Aorta (tissue), 5 donors: ENCODE data around the gene DPF3. TPM values are rescaled to one million over a fixed set of nuclear protein-coding genes. Genes with fewer than 3 reads are reported as not detected.

Experiments
- ATAC-seq: fragments of 200-7000 bp; cut with Tn5 transposase; one replicate; pipeline ENCODE4 v1.9.1; 2022; ENCODE audit warnings: moderate library complexity; ENCODE audit not compliant: low FRiP score
- DNase-seq, 2 donors: peaks; one replicate each; pipeline ENCODE4 v3.0.0-alpha.2; 2020
- H3K27ac ChIP-seq, 2 donors: one replicate each; pipeline ENCODE4 v1.5.1; 2013; ENCODE audit warnings: low read length in 2 of 2, mild to moderate bottlenecking in 2 of 2, moderate library complexity in 2 of 2, control low read depth in 1 of 2, inconsistent platforms in 1 of 2, low read depth in 1 of 2
- H3K27me3 ChIP-seq, 2 donors: one replicate each; pipeline ENCODE4 v1.6.1; 2013; ENCODE audit warnings: control low read depth in 1 of 2, low read length in 1 of 2, mild to moderate bottlenecking in 1 of 2, moderate library complexity in 1 of 2; ENCODE audit not compliant: insufficient read depth in 2 of 2, control insufficient read depth in 1 of 2
- H3K36me3 ChIP-seq, 2 donors: one replicate each; pipeline ENCODE4 v1.6.1; 2013; ENCODE audit warnings: control low read depth in 1 of 2, low read length in 1 of 2, mild to moderate bottlenecking in 1 of 2; ENCODE audit not compliant: insufficient read depth in 2 of 2, control insufficient read depth in 1 of 2
- H3K4me1 ChIP-seq, 2 donors: one replicate each; pipeline ENCODE4 v1.6.1; 2013; ENCODE audit warnings: low read length in 2 of 2, control low read depth in 1 of 2, mild to moderate bottlenecking in 1 of 2, moderate library complexity in 1 of 2; ENCODE audit not compliant: insufficient read depth in 2 of 2, control insufficient read depth in 1 of 2
- H3K4me3 ChIP-seq, 2 donors: one replicate each; pipeline ENCODE4 v1.5.1; 2013; ENCODE audit warnings: low read length in 2 of 2, control low read depth in 1 of 2, mild to moderate bottlenecking in 1 of 2
- H3K9me3 ChIP-seq: one replicate; pipeline ENCODE4 v1.6.1; 2013; ENCODE audit warnings: mild to moderate bottlenecking, low read length; ENCODE audit not compliant: control insufficient read depth
- WGBS, 2 donors: extraction: QIAGEN DNeasy Blood & Tissue Kit; methylation state at CpG; one replicate each; pipeline ENCODE4 v1.1.7; 2013; 5-methylcytosine and 5-hydroxymethylcytosine counted together
- intact Hi-C, 2 donors: fragments of 100-400 bp; cut with DNase I; formaldehyde crosslinking; loops; one replicate each; pipeline versions ENCODE4 v1.14.2 to v1.15.0; 2022
- polyA plus RNA-seq, 2 donors: library from polyadenylated mRNA; stranded (reverse); fragments of 200-250 nt; gene quantifications; one replicate each; pipeline ENCODE4 v1.2.3, GENCODE V29; 2013
- total RNA-seq, 2 donors: library from RNA; stranded (reverse); fragmentation: NEBNext Ultra II Directional; extraction: Animal tissue kit (Norgen Biotek cat#: 25700); gene quantifications; one replicate each; pipeline ENCODE4 v1.2.1, GENCODE V29; 2021
- donor health status: healthy with polysubstance abuse.
- donor health status: Bipolar disorder and iron deficiency.
- donor health status: DM: no; HTN: no; CAD: no.
- donor health status: DM: no; HTN: no; CAD: no.
- donor health status: DM: yes; HTN: yes; CAD: no.

DPF3 gene
- total and polyA plus RNA-seq, 4 donors: 0.15 to 2.2 (median 0.70) TPM

DNA sequence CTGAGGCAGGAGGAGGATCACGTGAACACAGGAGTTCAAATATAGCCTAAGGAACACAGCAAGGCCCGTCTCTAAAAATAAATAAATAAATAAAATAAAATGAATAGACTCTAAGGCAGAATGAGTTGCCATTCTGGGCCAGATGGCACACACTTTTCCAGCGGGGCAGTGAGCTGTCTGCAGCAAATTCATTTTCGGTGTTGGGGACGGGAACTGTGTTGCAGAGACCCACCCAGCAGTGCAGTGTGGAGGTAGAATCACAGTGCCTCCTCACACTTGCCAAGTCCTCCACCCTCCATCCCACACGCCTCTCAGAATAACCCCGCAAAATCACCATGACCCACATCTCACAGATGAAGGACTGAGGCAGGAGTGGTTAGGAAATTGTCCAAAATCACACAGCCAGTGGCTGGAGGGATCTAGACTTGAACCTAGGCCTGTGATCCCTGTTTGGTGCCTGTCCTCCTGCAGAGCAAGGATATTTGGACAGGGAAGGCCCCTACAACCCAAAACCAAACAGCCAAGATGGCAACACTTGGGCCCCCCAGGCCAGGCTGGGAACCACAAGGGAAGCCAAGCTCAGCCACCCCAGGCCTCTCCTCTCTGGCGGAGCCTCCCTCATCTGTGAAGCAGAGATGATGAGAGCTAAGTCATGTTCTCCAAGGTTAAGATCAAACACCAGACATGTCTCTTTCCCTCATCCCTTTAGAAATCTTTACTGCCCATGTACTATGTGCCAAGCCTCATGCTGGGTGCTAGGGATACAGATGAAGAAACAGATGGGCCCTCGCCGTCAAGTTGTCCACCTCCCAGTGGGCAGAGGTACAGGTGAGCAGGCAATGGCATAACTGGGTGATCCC, 152.7 kb downstream of the DPF3 start:
- Histone ChIP-seq H3K9me3 (no peaks in the 10 kb centered on the region), H3K4me3 (no peak overlapping the region), H3K4me1 (peaks cover 0 to 2% of the 10 kb centered on the region in 2 donors), H3K27ac (no peak overlapping the region), H3K36me3 (no peaks in the 10 kb centered on the region), H3K27me3 (no peaks in the 10 kb centered on the region)
- no peak for ATAC-seq
- intact Hi-C loops: loop anchor here in 1 of 2 donors (10.0 kb wide), 1 partner anchor 154 kb away; the partner anchor contains the start of gene DPF3
- 96 to 97% methylated on average over 10 of the region's 10 CpGs for WGBS, 2 donors
- no peak for DNase-seq

DNA sequence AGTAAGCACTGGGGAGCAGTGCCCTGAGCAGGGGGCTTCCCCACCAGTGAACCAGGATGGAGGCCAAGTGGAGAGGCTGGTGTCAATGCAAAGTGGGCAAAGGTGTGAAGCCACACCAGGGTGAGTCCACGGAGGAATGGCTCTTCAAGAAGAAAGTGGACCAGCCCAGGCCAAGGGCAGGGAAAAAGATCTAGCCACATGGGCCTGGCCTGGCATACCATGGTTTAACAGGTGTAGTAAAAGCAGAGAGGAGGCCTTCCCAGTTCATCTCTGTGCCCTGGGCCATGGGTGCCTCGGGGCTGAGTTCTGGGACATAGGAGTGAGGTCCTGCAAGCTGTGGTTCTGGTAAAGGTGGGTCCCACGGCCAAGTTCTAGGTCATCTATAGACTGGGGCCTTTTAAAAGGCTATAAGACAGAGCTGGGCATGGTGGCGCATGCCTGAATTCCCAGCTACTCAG, 153.4 kb downstream of the DPF3 start:
- Histone ChIP-seq H3K9me3 (no peaks in the 10 kb centered on the region), H3K4me3 (no peak overlapping the region), H3K36me3 (no peaks in the 10 kb centered on the region), H3K27me3 (no peaks in the 10 kb centered on the region), H3K27ac (no peak overlapping the region), H3K4me1 (no peaks in the 10 kb centered on the region)
- WGBS, 2 donors: 96 to 97% methylated on average over 4 of the region's 4 CpGs
- DNase-seq (no peak), ATAC-seq (no peak)
- intact Hi-C loops: loop anchor here in 1 of 2 donors (10.0 kb wide), 1 partner anchor 154 kb away; the partner anchor contains the start of gene DPF3

DNA sequence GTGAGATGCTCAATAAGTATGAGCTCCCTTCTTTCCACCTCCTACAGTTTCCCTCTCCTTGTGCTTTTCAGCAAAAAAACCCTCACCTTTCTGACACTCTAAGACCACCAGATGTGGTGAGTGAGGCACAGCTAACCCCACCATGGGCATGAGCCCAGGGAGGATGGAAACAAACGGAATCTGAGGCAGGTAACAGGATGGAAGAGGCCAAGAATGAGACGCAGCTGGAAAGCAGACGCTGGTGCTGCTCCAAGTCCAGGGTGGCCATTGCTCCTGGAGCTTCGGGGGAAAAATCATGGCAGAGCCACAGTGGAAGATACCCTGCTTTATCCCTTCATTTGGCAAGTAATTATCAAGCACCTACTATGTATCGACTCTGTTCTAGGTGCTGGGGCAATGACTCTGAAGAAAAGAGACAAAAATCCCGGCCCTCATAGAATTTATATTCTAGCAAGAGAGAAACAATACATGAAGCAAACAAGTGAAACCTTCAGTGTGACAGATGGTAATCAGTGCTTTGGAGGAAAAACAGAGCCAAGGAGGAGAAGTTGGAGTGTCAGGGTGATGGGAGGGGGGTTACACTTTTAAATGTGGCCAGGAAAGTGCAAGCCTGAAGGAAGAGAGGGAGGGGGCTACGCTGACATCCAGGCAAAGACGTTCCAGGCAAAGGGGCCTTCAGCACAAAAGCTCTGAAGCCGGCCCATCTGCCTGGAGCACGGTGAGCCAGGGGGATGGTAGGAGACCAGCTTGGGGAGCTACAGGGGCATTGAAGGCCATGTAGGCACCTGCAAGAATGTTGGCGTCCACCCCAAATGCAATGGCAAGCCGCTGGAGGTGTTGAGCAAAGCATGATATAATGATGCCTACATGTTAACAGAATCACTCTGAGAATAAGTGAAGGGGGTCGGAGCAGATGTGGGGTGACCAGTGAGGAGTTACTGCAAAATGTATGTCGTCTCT, 154.2 kb downstream of the DPF3 start:
- H3K27me3 ChIP-seq: no peaks in the 10 kb centered on the region
- H3K4me3 ChIP-seq: no peak overlapping the region
- 89 to 91% methylated on average over 14 of the region's 14 CpGs for WGBS, 2 donors
- no peak overlapping the region for H3K27ac ChIP-seq
- H3K36me3 ChIP-seq: no peaks in the 10 kb centered on the region
- intact Hi-C loops: loop anchor here in 1 of 2 donors (10.0 kb wide), 1 partner anchor 155 kb away; the partner anchor contains the start of gene DPF3
- no peaks in the 10 kb centered on the region for H3K4me1 ChIP-seq
- no peak for DNase-seq
- ATAC-seq: no peak
- H3K9me3 ChIP-seq: no peaks in the 10 kb centered on the region

DNA sequence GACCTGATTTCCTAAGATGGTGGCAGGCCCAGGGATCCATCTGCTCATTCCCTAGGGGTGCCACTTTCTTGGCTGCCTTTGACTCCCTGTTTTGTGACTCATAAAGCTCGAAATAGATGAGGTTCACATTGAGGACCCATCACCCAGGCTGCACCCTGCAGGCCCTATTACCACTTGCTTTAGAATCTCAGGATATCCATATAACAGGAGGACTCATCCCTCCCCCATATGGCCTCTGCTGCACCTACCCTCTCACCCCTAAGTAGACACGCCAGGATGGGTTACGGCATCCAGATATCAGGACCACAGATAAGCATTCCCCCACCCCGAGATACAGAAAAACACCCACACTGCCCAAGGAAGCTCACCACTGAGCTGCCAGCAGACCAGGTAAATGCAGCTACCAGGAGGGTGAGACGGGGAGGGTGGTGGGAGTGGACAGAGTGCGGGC, 155.7 kb downstream of the DPF3 start:
- Histone ChIP-seq H3K4me1 (no peaks in the 10 kb centered on the region), H3K27ac (no peak overlapping the region), H3K36me3 (no peaks in the 10 kb centered on the region), H3K9me3 (no peaks in the 10 kb centered on the region), H3K4me3 (no peak overlapping the region), H3K27me3 (no peaks in the 10 kb centered on the region)
- no peak for ATAC-seq
- 89 to 91% methylated on average over 6 of the region's 6 CpGs for WGBS, 2 donors
- intact Hi-C loops: no loop called here
- DNase-seq: no peak

DNA sequence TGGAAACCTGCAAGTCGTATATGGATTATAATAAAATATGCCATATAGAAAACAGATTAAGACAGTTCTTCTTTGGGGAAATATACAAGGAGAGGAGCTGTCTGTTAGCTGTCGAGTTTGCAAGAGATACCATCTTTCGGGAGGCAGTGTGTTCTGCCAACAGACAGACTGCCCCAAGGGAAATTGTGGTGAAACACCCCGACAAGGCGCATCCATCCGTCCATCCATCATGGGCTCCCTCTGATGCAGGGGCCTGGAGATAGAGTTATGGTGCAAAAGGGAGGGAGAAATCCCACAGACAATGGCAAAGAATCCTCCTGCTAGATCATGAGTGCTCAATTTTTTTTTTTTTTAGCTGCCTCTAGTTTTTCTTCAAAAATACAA, 156.3 kb downstream of the DPF3 start:
- WGBS, 2 donors: 79 to 87% methylated on average over 6 of the region's 6 CpGs
- H3K27me3 ChIP-seq: no peaks in the 10 kb centered on the region
- no peaks in the 10 kb centered on the region for H3K36me3 ChIP-seq
- DNase-seq: no peak
- no peak overlapping the region for H3K27ac ChIP-seq
- H3K4me3 ChIP-seq: no peak overlapping the region
- no peak for ATAC-seq
- no peaks in the 10 kb centered on the region for H3K9me3 ChIP-seq
- intact Hi-C loops: no loop called here
- no peaks in the 10 kb centered on the region for H3K4me1 ChIP-seq

DNA sequence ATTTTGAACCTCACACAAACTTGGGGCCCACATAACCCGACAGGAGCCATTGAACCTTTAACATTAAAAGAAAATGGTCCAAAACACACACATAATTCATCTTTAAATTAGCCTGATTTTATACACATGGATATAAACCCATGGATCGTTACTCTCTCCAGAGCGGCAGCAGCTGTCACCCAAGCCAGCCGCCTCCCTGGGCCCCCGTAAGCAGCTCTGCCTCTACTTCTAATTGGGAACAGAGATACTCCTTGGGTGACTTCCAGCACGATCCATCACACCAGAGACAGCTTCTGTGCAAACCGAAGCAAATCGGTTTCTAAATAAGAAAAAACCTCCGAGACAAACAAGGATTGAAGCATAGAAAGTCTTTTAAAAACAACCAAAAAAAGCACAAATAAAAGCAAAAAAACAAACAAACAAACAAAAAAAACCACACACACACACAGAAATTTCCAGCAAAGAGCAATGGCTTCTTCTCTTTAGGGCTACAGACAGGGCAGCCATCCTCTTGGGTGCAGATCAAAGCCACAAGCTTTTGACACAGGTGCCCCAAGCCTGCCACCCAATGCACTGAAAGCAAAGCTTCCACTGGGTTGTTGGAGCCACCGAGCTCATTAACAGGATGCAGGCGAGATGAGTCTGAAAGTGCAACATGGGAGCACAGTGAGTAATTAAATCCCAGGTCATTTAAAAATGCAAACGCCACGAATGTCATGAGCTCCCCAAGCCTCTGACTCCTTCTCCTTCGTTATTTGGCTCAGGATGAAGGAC, 156.9 kb downstream of the DPF3 start:
- Histone ChIP-seq H3K27ac (no peak overlapping the region), H3K4me1 (no peaks in the 10 kb centered on the region), H3K4me3 (no peak overlapping the region), H3K9me3 (no peaks in the 10 kb centered on the region), H3K36me3 (no peaks in the 10 kb centered on the region), H3K27me3 (no peaks in the 10 kb centered on the region)
- ATAC-seq (no peak), DNase-seq (no peak)
- intact Hi-C loops: no loop called here
- 77 to 87% methylated on average over 14 of the region's 14 CpGs for WGBS, 2 donors

DNA sequence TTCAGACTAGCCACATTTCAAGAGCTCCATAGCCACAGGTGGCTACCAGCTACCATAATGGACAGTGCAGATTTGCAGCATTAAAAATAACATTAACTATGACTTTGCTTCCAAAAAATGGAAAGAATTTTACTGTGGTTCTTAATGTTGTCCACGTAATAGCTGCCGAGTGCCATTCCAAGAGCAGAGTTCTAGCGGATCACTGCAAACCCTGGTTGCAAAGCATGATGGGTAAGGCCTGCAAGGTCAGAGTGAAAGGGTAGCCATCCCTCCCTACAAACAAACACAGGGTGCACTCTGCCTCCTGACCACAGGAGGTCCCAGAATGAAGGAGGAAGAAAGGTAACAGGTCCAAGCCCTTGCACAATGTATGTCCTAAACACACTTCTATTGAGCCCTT, 157.6 kb downstream of the DPF3 start:
- 32 to 41% methylated on average over 3 of the region's 3 CpGs for WGBS, 2 donors
- Histone ChIP-seq H3K36me3 (no peaks in the 10 kb centered on the region), H3K27me3 (no peaks in the 10 kb centered on the region), H3K4me3 (no peak overlapping the region), H3K9me3 (no peaks in the 10 kb centered on the region), H3K27ac (no peak overlapping the region), H3K4me1 (no peaks in the 10 kb centered on the region)
- intact Hi-C loops: no loop called here
- no peak for DNase-seq
- no peak for ATAC-seq
